Lower lobe of right lung (tissue), 2 donors: ENCODE results near the gene SLX4IP. TPM values are rescaled to one million over a fixed set of nuclear protein-coding genes. Genes with fewer than 3 reads are reported as not detected.

Experiments used
- ATAC-seq, 2 donors: fragments of 200-7000 bp; cut with Tn5 transposase; one replicate each; pipeline ENCODE4 v1.9.1; 2020 to 2022; ENCODE audit warnings: mild to moderate bottlenecking in 2 of 2, moderate library complexity in 2 of 2
- DNase-seq: peaks from one replicate; pipeline ENCODE4 v3.0.0-alpha.2; 2020
- H3K27ac ChIP-seq: fragments of 200-600 bp; one replicate; pipeline ENCODE4 v1.8.0; 2022
- H3K27me3 ChIP-seq: fragments of 200-600 bp; one replicate; pipeline ENCODE4 v1.8.0; 2022; ENCODE audit warnings: low read depth
- H3K36me3 ChIP-seq: fragments of 200-600 bp; one replicate; pipeline ENCODE4 v1.8.0; 2022; ENCODE audit warnings: mild to moderate bottlenecking
- H3K4me1 ChIP-seq: fragments of 200-600 bp; one replicate; pipeline ENCODE4 v1.8.0; 2022
- H3K4me3 ChIP-seq: fragments of 200-600 bp; one replicate; pipeline ENCODE4 v1.8.0; 2022; ENCODE audit warnings: mild to moderate bottlenecking
- H3K9me3 ChIP-seq: fragments of 200-600 bp; one replicate; pipeline ENCODE4 v1.8.0; 2022
- intact Hi-C: fragments of 100-400 bp; cut with DNase I; formaldehyde crosslinking; loops from one replicate; pipeline ENCODE4 v1.11.0; 2022
- total RNA-seq: library from RNA; stranded (reverse); fragmentation: NEBNext Ultra II Directional; extraction: Animal tissue kit (Norgen Biotek cat#: 25700); gene quantifications from one replicate; pipeline ENCODE4 v1.2.1, GENCODE V29; 2021
- TF ChIP-seq, protein P1 (sequence below): fragments of 200-600 bp; IDR thresholded peaks from one replicate; pipeline ENCODE4 v1.8.0; 2022; ENCODE audit warnings: antibody characterized with exemption, mild to moderate bottlenecking
- donor health status: DM: no; HTN: yes; CAD: no; lungs with severe emphysema.

SLX4IP gene
- total RNA-seq, 1 donor from 2014 or later: 5.8 TPM

DNA sequence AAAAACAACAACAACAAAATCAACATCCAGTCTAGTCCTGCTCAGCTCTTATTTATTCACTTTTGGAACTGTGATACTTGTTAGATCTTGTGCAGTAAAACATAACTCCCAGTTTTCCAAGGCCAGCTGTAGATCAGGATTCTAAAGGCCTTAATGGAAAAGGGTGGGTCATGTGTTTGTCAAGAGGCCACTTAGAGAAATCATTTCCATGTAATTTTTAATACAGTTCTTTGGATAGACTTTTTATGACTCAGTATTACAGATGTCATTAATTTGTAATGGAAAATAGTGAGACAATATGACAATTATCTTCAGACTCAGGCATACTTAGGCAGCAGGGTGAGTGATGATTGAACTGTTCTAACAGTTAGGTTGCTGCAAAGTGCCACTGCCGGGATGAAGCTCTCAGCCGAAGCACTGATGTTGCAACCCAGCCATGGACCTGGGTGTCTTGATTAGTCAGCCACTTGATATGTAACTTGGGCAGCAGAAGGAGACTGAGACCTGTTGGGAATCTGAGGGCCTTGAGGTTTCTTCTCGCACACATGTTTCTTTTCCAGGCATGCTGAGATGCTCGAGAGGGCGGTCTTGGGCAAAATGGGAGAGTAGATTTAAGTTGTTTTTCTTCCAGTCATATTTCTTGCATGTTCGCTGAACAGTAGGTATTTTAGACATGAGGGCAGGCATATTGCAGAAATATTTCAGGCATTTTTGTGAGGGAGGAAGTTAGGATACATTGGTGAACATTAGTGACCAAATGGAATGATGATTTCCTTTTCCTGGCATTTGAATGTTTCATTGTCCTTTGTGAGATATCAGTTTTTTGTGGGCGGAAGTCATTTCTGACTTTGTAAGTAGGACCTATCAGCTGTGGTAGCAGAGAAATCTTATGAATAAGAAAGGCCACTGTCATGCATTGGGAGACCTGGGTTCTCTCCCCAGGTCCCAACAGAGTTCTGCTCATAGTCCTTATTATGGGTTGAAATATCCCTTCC, 52.3 kb downstream of the SLX4IP start:
- intact Hi-C loops: no loop called here
- Histone ChIP-seq H3K27ac (no peak overlapping the region), H3K4me1 (no peaks in the 10 kb centered on the region), H3K4me3 (no peak overlapping the region), H3K36me3 (no peaks in the 10 kb centered on the region), H3K9me3 (no peaks in the 10 kb centered on the region), H3K27me3 (no peaks in the 10 kb centered on the region)
- peak in 1 of 2 donors; percentile 31 for ATAC-seq
- TF ChIP-seq, protein P1, sequence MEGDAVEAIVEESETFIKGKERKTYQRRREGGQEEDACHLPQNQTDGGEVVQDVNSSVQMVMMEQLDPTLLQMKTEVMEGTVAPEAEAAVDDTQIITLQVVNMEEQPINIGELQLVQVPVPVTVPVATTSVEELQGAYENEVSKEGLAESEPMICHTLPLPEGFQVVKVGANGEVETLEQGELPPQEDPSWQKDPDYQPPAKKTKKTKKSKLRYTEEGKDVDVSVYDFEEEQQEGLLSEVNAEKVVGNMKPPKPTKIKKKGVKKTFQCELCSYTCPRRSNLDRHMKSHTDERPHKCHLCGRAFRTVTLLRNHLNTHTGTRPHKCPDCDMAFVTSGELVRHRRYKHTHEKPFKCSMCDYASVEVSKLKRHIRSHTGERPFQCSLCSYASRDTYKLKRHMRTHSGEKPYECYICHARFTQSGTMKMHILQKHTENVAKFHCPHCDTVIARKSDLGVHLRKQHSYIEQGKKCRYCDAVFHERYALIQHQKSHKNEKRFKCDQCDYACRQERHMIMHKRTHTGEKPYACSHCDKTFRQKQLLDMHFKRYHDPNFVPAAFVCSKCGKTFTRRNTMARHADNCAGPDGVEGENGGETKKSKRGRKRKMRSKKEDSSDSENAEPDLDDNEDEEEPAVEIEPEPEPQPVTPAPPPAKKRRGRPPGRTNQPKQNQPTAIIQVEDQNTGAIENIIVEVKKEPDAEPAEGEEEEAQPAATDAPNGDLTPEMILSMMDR: no peak
- DNase-seq: no peak

DNA sequence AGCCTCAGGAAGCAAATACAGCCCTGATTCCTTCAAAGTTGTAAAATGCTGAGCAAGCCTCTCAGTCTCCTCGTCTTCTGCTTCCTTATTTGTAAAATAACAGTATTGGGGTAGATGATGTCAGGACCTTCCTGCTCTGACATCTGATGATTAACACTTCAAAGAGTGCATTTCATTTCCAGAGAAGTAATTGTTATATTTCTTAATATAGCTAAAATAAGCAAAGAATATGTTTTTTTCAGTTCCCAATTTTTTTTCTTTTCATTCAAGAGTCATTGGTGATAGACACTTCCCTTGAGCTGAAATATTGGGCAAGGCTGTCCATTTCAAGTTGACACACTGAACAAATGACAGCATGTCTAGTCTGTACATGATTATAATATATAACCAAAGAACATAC, 53.4 kb downstream of the SLX4IP start:
- TF ChIP-seq, protein P1: no peak
- intact Hi-C loops: no loop called here
- ATAC-seq (peak; percentile 68 to 83), DNase-seq (no peak)
- no peak overlapping the region for H3K4me3 ChIP-seq
- H3K36me3 ChIP-seq: no peaks in the 10 kb centered on the region
- H3K27me3 ChIP-seq: no peaks in the 10 kb centered on the region
- no peaks in the 10 kb centered on the region for H3K4me1 ChIP-seq
- no peaks in the 10 kb centered on the region for H3K9me3 ChIP-seq
- no peak overlapping the region for H3K27ac ChIP-seq

DNA sequence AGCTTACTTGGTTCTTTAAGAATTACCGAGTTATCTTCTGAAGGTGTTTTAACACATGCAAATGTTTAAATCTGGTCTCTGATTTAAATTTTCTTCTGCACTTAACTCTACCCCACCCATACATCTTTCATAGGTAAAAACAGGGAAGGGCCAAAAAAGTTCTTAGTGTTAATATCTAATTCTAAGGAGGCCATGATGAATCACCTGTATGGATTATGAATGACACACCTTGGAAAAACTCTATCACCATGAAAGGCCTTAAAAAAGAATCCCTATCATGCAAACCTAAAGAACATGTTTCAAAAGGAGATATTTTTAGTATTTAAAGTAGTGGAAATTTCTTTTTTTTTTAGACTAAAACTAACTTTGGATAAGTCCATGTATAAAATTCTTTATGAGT, 54.7 kb downstream of the SLX4IP start:
- no peak overlapping the region for H3K4me3 ChIP-seq
- intact Hi-C loops: no loop called here
- no peaks in the 10 kb centered on the region for H3K27me3 ChIP-seq
- no peaks in the 10 kb centered on the region for H3K9me3 ChIP-seq
- H3K27ac ChIP-seq: no peak overlapping the region
- H3K36me3 ChIP-seq: no peaks in the 10 kb centered on the region
- no peaks in the 10 kb centered on the region for H3K4me1 ChIP-seq
- DNase-seq: no peak
- TF ChIP-seq, protein P1: no peak
- no peak for ATAC-seq

DNA sequence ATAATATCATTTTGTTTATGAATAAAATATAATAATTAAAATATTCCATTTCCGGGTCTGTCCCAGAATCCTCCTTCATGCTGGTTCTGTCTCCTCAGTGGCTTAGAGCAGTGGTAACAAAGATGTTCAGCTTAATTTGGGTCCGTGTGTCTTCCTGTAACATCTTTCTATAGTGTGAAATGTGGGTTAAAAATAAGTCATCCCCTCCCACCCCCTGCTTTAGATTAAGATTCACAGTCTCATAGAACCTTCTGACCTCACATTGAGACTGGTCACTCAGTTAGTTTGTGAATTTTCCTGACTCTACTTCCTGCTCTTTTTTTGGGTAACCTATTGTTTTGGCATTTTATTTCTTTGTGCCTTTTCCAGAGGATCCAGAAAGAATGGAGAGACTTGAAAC, 55.2 kb downstream of the SLX4IP start:
- TF ChIP-seq, protein P1: no peak
- no peaks in the 10 kb centered on the region for H3K9me3 ChIP-seq

DNA sequence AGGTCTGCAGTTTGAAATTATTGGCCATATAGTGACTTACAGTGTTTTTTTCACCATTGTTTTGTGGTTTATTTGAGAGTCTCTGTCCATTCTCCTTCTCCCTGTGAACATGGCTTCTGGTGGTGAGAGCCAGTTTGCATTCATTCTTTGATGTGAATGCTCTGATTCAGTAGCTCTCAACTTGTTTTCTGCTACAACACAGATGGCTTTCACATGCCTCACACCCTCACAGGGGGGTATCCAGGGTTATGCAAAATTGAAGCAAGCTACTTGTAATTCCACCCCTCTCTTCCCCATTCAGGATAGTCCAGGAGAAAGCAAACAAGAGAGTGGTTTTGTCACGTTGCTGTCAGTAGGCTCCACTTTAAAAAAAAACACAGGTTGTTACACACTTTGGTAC, 55.6 kb downstream of the SLX4IP start:
- Histone ChIP-seq H3K36me3 (no peaks in the 10 kb centered on the region), H3K27ac (no peak overlapping the region), H3K4me3 (no peak overlapping the region), H3K4me1 (no peaks in the 10 kb centered on the region), H3K9me3 (no peaks in the 10 kb centered on the region), H3K27me3 (no peaks in the 10 kb centered on the region)
- ATAC-seq: peak in 1 of 2 donors; percentile 51
- TF ChIP-seq, protein P1: no peak
- no peak for DNase-seq
- intact Hi-C loops: no loop called here

More for the DNA sequence above, 55.2 kb downstream of the SLX4IP start:
- H3K36me3 ChIP-seq: no peaks in the 10 kb centered on the region
- no peak overlapping the region for H3K4me3 ChIP-seq
- no peaks in the 10 kb centered on the region for H3K4me1 ChIP-seq
- H3K27me3 ChIP-seq: no peaks in the 10 kb centered on the region
- ATAC-seq (no peak), DNase-seq (no peak)
- intact Hi-C loops: no loop called here
- no peak overlapping the region for H3K27ac ChIP-seq
